K562 (cell line): ENCODE results near the gene CAPN13.

Experiments
- MYBL2 ChIP-seq, 2 experiments: fragments of 450-650 bp in 1 of 2; sonication (generic) in 1 of 2; formaldehyde crosslinking in 1 of 2; IDR thresholded peaks; 2 replicates each; pipeline versions ENCODE4 v1.6.1 to v1.8.1; 2017 to 2022; ENCODE audit warnings: borderline replicate concordance in 1 of 2, inconsistent platforms in 1 of 2, low read depth in 1 of 2, mild to moderate bottlenecking in 1 of 2, missing genetic modification reagents in 1 of 2, moderate library complexity in 1 of 2
- RAD21 ChIP-seq, 2 experiments: fragments of 250-450 bp in 1 of 2; fragments of 450-650 bp in 1 of 2; sonication (Bioruptor Pico) in 1 of 2; formaldehyde crosslinking in 1 of 2; IDR thresholded peaks in 1 of 2; conservative IDR thresholded peaks in 1 of 2; 2 replicates each; pipeline versions ENCODE4 v1.4.0 to v1.8.0; 2020 to 2022; ENCODE audit warnings: mild to moderate bottlenecking in 2 of 2, moderate library complexity in 1 of 2
- TFAM ChIP-seq: fragments of 250-450 bp; sonication (Bioruptor Pico); conservative IDR thresholded peaks from 2 replicates; pipeline ENCODE4 v1.5.0; 2021; ENCODE audit warnings: mild to moderate bottlenecking, moderate library complexity

- TF ChIP-seq MYBL2 (IDR thresholded peaks at IDR 0.05; ENCODE audit: low read depth) (no peak), MYBL2 (CRISPR knock-in tag; IDR thresholded peaks at IDR 0.05; ENCODE audit: borderline replicate concordance) (no peak), RAD21 (CRISPR knock-in tag; conservative IDR thresholded peaks at IDR 0.05 in 1 of 2, IDR thresholded peaks at IDR 0.05 in 1 of 2) (no peak), TFAM (CRISPR knock-in tag) (no peak)
These were observed 25.8 kb downstream of the CAPN13 start for GRCh38 chr2:30781451-30781850.
